K562 (cell line): ENCODE measurements around the gene VTN. TPM values are rescaled to one million over a fixed set of nuclear protein-coding genes. Genes with fewer than 3 reads are reported as not detected.
A peak's percentile ranks its signal among the peaks of the same experiment; 100 is the strongest.

Source experiments
- ATAC-seq: fragments of 200-7000 bp; cut with Tn5 transposase; 3 replicates; pipeline ENCODE4 v1.9.1; 2020; ENCODE audit warnings: moderate library complexity
- BruUV-seq: library from RNA; stranded (reverse); fragments of 400-500 nt; replicated peaks from 2 replicates; lab custom pipeline; 2021; lab: Mats Ljungman, UMichigan
- CTCF ChIA-PET: fragments of 300-600 bp; formaldehyde crosslinking; extraction: SDS; loops from one replicate; lab custom pipeline; 2021; ENCODE audit warnings: low intra/inter-chr PET ratio; lab: Yijun Ruan, JAX
- POLR2A ChIA-PET: fragments of 300-600, 350-650 bp; sonication (Branson Sonifier 250); formaldehyde crosslinking; extraction: SDS; loops from one replicate; lab custom pipeline; 2021; ENCODE audit warnings: antibody characterized with exemption, inconsistent platforms; lab: Yijun Ruan, JAX
- DNase-seq, 4 experiments: peaks; one replicate each; pipeline versions ENCODE4 v3.0.0 to v3.0.0-alpha.2; 2011 to 2018; ENCODE audit warnings: low spot score in 3 of 4, mixed read lengths in 3 of 4; ENCODE audit errors: extremely low read depth in 1 of 4
- FAIRE-seq: peaks from 2 replicates; lab custom pipeline; 2011; peaks lifted over from hg19 to GRCh38; lab: Jason Lieb, UNC
- H2AFZ ChIP-seq: 2 replicates; pipeline ENCODE4 v1.6.0; 2011; ENCODE audit warnings: low read depth, low read length, control low read depth, inconsistent platforms
- H3K27ac ChIP-seq: fragments of 200-600 bp; 3 replicates; pipeline ENCODE4 v1.8.0; 2011; ENCODE audit warnings: low read depth, mild to moderate bottlenecking, control low read depth, inconsistent platforms, low read length, moderate library complexity, mixed read lengths; ENCODE audit errors: extremely low read depth
- H3K27me3 ChIP-seq, 2 experiments: fragments of 300-600 bp in 1 of 2; 2 replicates in 1 of 2; 3 replicates in 1 of 2; pipeline versions ENCODE4 v1.6.0 to v1.8.0; 2011; ENCODE audit warnings: inconsistent platforms in 2 of 2, low read length in 2 of 2, mild to moderate bottlenecking in 1 of 2, mixed read lengths in 1 of 2, moderate library complexity in 1 of 2; ENCODE audit not compliant: control insufficient read depth in 2 of 2, insufficient read depth in 2 of 2
- H3K36me3 ChIP-seq: fragments of 300-600 bp; 3 replicates; pipeline ENCODE4 v1.8.0; 2011; ENCODE audit warnings: mild to moderate bottlenecking, low read length, inconsistent platforms; ENCODE audit not compliant: control insufficient read depth, insufficient read depth
- H3K4me1 ChIP-seq, 2 experiments: fragments of 200-600 bp in 1 of 2; replicated peaks in 1 of 2; 2 replicates in 1 of 2; 3 replicates in 1 of 2; pipeline versions ENCODE4 v1.5.1 to v1.8.0; 2011; ENCODE audit warnings: inconsistent platforms in 2 of 2, low read length in 2 of 2, mild to moderate bottlenecking in 1 of 2, mixed read lengths in 1 of 2, moderate library complexity in 1 of 2; ENCODE audit not compliant: control insufficient read depth in 2 of 2, insufficient read depth in 2 of 2
- H3K4me2 ChIP-seq: 2 replicates; pipeline ENCODE4 v1.6.1; 2011; ENCODE audit warnings: low read length, control low read depth, inconsistent platforms, mixed read lengths; ENCODE audit not compliant: insufficient read depth
- H3K4me3 ChIP-seq: fragments of 200-600 bp; sonication (generic), shearing (Covaris generic); 2 replicates; pipeline ENCODE4 v1.5.1; 2016; ENCODE audit warnings: control low read depth, inconsistent platforms
- H3K79me2 ChIP-seq: fragments of 200-600 bp; 3 replicates; pipeline ENCODE4 v1.8.0; 2011; ENCODE audit warnings: low read length, inconsistent platforms; ENCODE audit not compliant: control insufficient read depth, insufficient read depth
- H3K9ac ChIP-seq, 2 experiments: 2 replicates each; pipeline versions ENCODE4 v1.6.0 to v1.6.1; 2011; ENCODE audit warnings: low read depth in 2 of 2, low read length in 2 of 2, control low read depth in 1 of 2, inconsistent platforms in 1 of 2, mild to moderate bottlenecking in 1 of 2, mixed read lengths in 1 of 2; ENCODE audit not compliant: insufficient read depth in 1 of 2
- H3K9me1 ChIP-seq: one replicate; pipeline ENCODE4 v1.6.0; 2011; ENCODE audit warnings: inconsistent platforms, mild to moderate bottlenecking, low read length, moderate library complexity; ENCODE audit not compliant: control insufficient read depth, insufficient read depth
- H3K9me3 ChIP-seq: replicated peaks from 2 replicates; pipeline ENCODE4 v1.5.1; 2011; ENCODE audit warnings: low read depth, low read length, inconsistent platforms; ENCODE audit not compliant: control insufficient read depth, insufficient read depth
- H4K20me1 ChIP-seq: replicated peaks from 2 replicates; pipeline ENCODE4 v1.6.1; 2011; ENCODE audit warnings: low read length, inconsistent platforms, mixed read lengths; ENCODE audit not compliant: control insufficient read depth, insufficient read depth
- ADNP ChIP-seq: fragments of 200-800 bp; sonication (Bioruptor generic); IDR thresholded peaks from 2 replicates; pipeline ENCODE4 v1.6.1; 2016; ENCODE audit warnings: missing genetic modification characterization, missing compliant biosample characterization
- ARID1B ChIP-seq: fragments of 450-650 bp; IDR thresholded peaks from 2 replicates; pipeline ENCODE4 v1.6.1; 2016; ENCODE audit warnings: antibody characterized with exemption, mild to moderate bottlenecking, inconsistent platforms
- CBFA2T2 ChIP-seq: fragments of 450-650 bp; conservative IDR thresholded peaks from 2 replicates; pipeline ENCODE4 v1.6.1; 2017; ENCODE audit warnings: mild to moderate bottlenecking
- CBFA2T3 ChIP-seq: fragments of 450-650 bp; IDR thresholded peaks from 2 replicates; pipeline ENCODE4 v1.6.1; 2017
- CREB1 ChIP-seq, 2 experiments: sonication (generic) in 1 of 2; formaldehyde crosslinking in 1 of 2; IDR thresholded peaks; 2 replicates each; pipeline versions ENCODE4 v1.6.1 to v1.8.0; 2012 to 2022; ENCODE audit warnings: inconsistent platforms in 1 of 2, mild to moderate bottlenecking in 1 of 2, missing genetic modification reagents in 1 of 2, moderate library complexity in 1 of 2
- DPF2 ChIP-seq: fragments of 450-650 bp; IDR thresholded peaks from 2 replicates; pipeline ENCODE4 v1.6.1; 2016
- EHMT2 ChIP-seq: fragments of 450-650 bp; IDR thresholded peaks from 2 replicates; pipeline ENCODE4 v1.6.1; 2018; ENCODE audit warnings: antibody characterized with exemption
- HMG20A ChIP-seq: fragments of 450-650 bp; formaldehyde crosslinking; conservative IDR thresholded peaks from 2 replicates; pipeline ENCODE4 v1.4.0; 2020; ENCODE audit warnings: mild to moderate bottlenecking, mixed read lengths
- MXI1 ChIP-seq: IDR thresholded peaks from 2 replicates; pipeline ENCODE4 v1.6.1; 2011; ENCODE audit warnings: low read depth, mild to moderate bottlenecking, improper control_type of control experiment, low read length
- NCOR1 ChIP-seq: fragments of 450-650 bp; IDR thresholded peaks from 2 replicates; pipeline ENCODE4 v1.6.1; 2016; ENCODE audit warnings: mild to moderate bottlenecking, moderate library complexity
- PKNOX1 ChIP-seq: fragments of 450-650 bp; IDR thresholded peaks from 2 replicates; pipeline ENCODE4 v1.6.1; 2016
- PPARD ChIP-seq: fragments of 250-450 bp; sonication (Bioruptor Pico); IDR thresholded peaks from 2 replicates; pipeline ENCODE4 v1.8.0; 2022; ENCODE audit warnings: inconsistent platforms, mild to moderate bottlenecking, moderate library complexity
- RBM25 ChIP-seq: fragments of 200-400 bp; formaldehyde crosslinking; IDR thresholded peaks from 2 replicates; pipeline ENCODE4 v1.6.1; 2018; ENCODE audit warnings: low read length, low read depth, moderate library complexity; ENCODE audit not compliant: severe bottlenecking
- TAL1 ChIP-seq: fragments of 450-650 bp; IDR thresholded peaks from 2 replicates; pipeline ENCODE4 v1.6.1; 2016; ENCODE audit warnings: mild to moderate bottlenecking
- ZNF277 ChIP-seq: fragments of 250-450 bp; sonication (Bioruptor Pico); IDR thresholded peaks from 2 replicates; pipeline ENCODE4 v1.8.0; 2022; ENCODE audit warnings: inconsistent platforms, mild to moderate bottlenecking, moderate library complexity, borderline replicate concordance
- ZNF436 ChIP-seq: fragments of 250-450, 450-650 bp; sonication (Bioruptor Pico); formaldehyde crosslinking; IDR thresholded peaks from 2 replicates; pipeline ENCODE4 v1.7.0; 2020; ENCODE audit warnings: mild to moderate bottlenecking
- ZNF707 ChIP-seq: fragments of 250-450 bp; sonication (Bioruptor Pico); conservative IDR thresholded peaks from 2 replicates; pipeline ENCODE4 v1.8.0; 2022; ENCODE audit warnings: inconsistent platforms, mild to moderate bottlenecking, moderate library complexity
- ZZZ3 ChIP-seq: fragments of 450-650 bp; IDR thresholded peaks from 2 replicates; pipeline ENCODE4 v1.6.1; 2016; ENCODE audit warnings: antibody characterized with exemption, mild to moderate bottlenecking, moderate library complexity
- WGBS: fragments of 100-300 bp; shearing (Covaris generic); methylation state at CpG from one replicate; pipeline ENCODE4 v1.1.6; 2016; ENCODE audit warnings: low coverage, mixed read lengths; ENCODE audit not compliant: insufficient coverage; ENCODE audit errors: missing lambda C conversion rate; 5-methylcytosine and 5-hydroxymethylcytosine counted together
- in situ Hi-C: fragments of 300-500 bp; cut with MboI; formaldehyde crosslinking; loops from 4 replicates; pipeline ENCODE4 v1.15.0; 2018; ENCODE audit warnings: inconsistent platforms, mixed read lengths
- intact Hi-C: fragments of 100-400 bp; cut with micrococcal nuclease; formaldehyde crosslinking; loops from 2 replicates; pipeline ENCODE4 v1.14.2; 2022
- polyA plus RNA-seq, 8 experiments: library from polyadenylated mRNA; depleted of rRNA in 4 of 8; stranded (reverse) in 5 of 8; unstranded in 3 of 8; fragments of >200 nt; fragmentation: Nextera tagmentation in 2 of 8; fragmentation: Illumina TruSeq in 1 of 8; extraction: Ambion mirVana in 2 of 8; extraction: Trizol in 1 of 8; gene quantifications; 2 replicates each; pipeline versions ENCODE4 v1.2.1 to v1.2.3, GENCODE V29; 2011 to 2014; ENCODE audit warnings: inconsistent platforms in 1 of 8, missing spikeins in 1 of 8
- total RNA-seq, 7 experiments: library from RNA; depleted of rRNA in 6 of 7; stranded (reverse); fragments of >200 nt in 6 of 7; fragmentation: Illumina TruSeq in 2 of 7; extraction: Trizol in 2 of 7; gene quantifications; 2 replicates each; pipeline versions ENCODE4 v1.2.1 to v1.2.3, GENCODE V29; 2011 to 2021; ENCODE audit warnings: low replicate concordance in 1 of 7

The VTN gene
- total and polyA plus RNA-seq, 9 of the 15 experiments (the other 6 are each of a cell fraction or from before 2014, with no cell fraction given), result 0.13 to 1.0 (median 0.29) TPM; not detected in 1

GRCh38 chr17:28390563-28390962, 20.5 kb upstream of the VTN start (continued):
- TF ChIP-seq ADNP (tag) (no peak), ZZZ3 (no peak), RBM25 (peak; percentile 36), PPARD (CRISPR knock-in tag) (no peak), ZNF436 (CRISPR knock-in tag) (0 out of 2 replicates have a peak, but pooled peaks have one; percentile 43), MXI1 (no peak), ZNF707 (no peak), PKNOX1 (no peak), CREB1 (IDR thresholded peaks at IDR 0.05) (no peak), CREB1 (CRISPR knock-in tag; IDR thresholded peaks at IDR 0.05) (no peak), HMG20A (CRISPR knock-in tag) (no peak)

- no peaks in the 10 kb centered on the region for H4K20me1 ChIP-seq
- TF ChIP-seq ARID1B, result peak; percentile 70
- TF ChIP-seq DPF2, result 0 out of 2 replicates have a peak, but pooled peaks have one; percentile 37
- no peak for TF ChIP-seq EHMT2
- TF ChIP-seq CBFA2T2, result peak; percentile 54
- TF ChIP-seq ZNF277 (CRISPR knock-in tag), result no peak
- peak; percentile 79 for TF ChIP-seq CBFA2T3
- peak; percentile 29; the same call in 1 of the 2 replicates for TF ChIP-seq TAL1
- TF ChIP-seq NCOR1, result peak; percentile 46; the same call in 1 of the 2 replicates
- WGBS, result 0% methylated on average over 1 of the region's 1 CpG
- ChIA-PET CTCF (no interaction called here), POLR2A (interaction anchor here (0.9 to 2.1 kb wide), 2 partner anchors 10 to 24 kb away, joined by 3 to 8 read pairs; no protein-coding TSS in a partner anchor)
- intact Hi-C loops, result no loop called here
- H3K9ac ChIP-seq, result no peak overlapping the region
- no peak overlapping the region for H3K27ac ChIP-seq
- no peaks in the 10 kb centered on the region for H3K36me3 ChIP-seq
- no peak overlapping the region for H3K4me3 ChIP-seq
- H2AFZ ChIP-seq, result no peak overlapping the region
- FAIRE-seq (no peak), DNase-seq (no peak), ATAC-seq (no peak)
- in situ Hi-C loops, result no loop called here
- no peaks in the 10 kb centered on the region for H3K9me3 ChIP-seq
- no peaks in the 10 kb centered on the region for H3K79me2 ChIP-seq
- H3K27me3 ChIP-seq, result peaks cover 0 to 15% of the 10 kb centered on the region in 2 experiments; a peak in 2 of 5 replicates
- peaks cover 9 to 11% of the 10 kb centered on the region in 2 experiments; a peak in 3 of 5 replicates for H3K4me1 ChIP-seq
- no peaks in the 10 kb centered on the region for H3K9me1 ChIP-seq
- BruUV-seq, result no TSS peak
- no peak overlapping the region for H3K4me2 ChIP-seq
Observed at GRCh38 chr17:28390141-28390540, 20.0 kb upstream of the VTN start.
